ENCODE results near the gene CCDC188. TPM values are rescaled to one million over a fixed set of nuclear protein-coding genes. Genes with fewer than 3 reads are reported as not detected.

The CCDC188 gene
- total RNA-seq = 9.4 and 11.1 TPM in 2 replicates

GRCh38 chr22:20150381-20151275, at the start of gene CCDC188:
CCDC188 (minus strand) TSS chr22:20151055; CDS start chr22:20150986, 69 bp downstream.
- DNase-seq = no peak

DNA sequence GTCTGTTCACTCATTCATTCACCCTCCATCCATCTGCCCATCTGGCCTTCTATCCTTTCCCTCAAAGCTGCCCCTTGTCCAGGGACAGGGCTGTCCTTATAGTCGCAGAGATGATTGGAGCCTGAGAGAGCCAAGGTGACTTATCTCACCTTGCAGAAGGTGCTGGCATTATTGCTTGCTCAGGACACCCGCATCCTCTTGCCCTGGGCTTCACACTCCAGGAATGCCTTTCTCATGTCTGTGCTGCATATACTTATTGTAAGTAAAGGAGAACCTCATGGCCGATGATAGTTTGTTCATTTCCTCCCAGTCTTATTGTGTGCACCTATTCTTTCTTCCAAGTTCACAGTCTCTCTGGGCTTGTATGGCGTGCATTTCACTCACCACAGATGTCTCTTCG, 49.1 kb upstream of the CCDC188 start:
- no peak for DNase-seq

- no peak for DNase-seq
These were observed 48.6 kb upstream of the CCDC188 start for GRCh38 chr22:20199413-20199842.

DNA sequence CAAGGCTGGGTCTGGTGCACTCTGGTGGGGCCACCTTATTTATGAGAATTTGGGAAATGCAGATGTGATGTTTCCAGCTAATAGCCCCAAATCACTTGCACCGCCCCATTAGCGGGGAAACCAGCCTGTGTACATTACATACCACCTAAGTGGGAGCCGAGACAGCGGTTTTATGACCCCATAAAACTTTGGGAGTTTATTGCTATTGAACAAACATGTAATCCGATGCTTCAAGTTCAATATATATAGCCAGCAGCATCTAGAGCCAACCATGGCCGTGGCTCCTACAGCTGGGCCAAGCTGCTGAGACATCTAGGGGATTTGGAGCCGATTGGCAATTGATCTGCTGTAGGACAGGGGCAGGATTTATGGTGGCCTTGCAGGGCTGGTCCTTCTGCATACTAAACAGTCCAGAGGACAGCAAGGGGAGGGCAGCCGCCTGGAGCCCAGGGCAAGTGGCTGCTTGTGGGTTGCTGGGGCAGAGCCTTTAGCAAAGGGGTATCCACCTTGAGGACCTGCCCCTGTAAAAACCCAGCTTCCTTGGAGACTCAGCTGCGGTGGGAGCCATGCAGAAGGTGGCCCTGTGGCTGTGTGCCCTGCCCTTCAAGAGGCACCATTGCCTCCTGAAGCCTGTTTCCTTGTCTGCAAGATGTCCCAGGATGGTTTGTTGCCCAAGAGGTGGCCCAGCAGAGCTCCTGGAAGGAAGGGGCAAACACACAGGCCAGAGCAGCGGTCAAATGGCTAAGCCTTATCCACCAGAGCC, 47.9 kb upstream of the CCDC188 start:
- no peak for DNase-seq

DNA sequence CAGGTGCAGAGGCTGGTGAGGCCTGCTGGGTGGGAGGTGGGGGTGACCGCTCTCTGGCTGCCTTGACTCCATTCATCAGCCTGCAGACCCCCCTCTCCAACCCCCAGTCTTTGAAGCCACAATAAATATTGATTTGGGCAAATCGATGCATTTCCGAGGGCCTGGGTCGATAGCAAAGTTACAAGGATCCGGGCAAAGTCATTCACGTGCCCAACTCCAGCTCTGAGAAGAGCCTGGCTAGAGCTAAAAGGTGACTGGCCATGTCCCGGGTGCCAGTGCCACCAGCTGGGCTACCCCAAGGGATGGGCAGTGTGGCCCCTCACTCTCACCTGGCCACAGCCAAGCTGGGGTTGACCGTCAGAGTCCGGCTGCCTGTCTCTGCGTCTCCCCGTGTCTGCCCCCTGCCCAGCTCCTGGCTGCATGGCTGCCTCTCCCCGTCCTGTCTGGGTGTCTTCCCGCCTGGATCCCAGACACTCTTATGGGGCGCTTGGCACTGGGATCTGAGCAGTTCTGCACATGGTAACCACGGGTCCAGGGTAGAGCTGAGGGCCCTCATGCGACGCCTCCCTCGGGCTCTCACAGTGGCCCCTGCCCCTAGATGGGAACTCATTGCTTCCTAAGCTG, 46.7 kb upstream of the CCDC188 start:
- DNase-seq = no peak

- DNase-seq = no peak
These were observed 45.4 kb upstream of the CCDC188 start for GRCh38 chr22:20196094-20196842.

DNA sequence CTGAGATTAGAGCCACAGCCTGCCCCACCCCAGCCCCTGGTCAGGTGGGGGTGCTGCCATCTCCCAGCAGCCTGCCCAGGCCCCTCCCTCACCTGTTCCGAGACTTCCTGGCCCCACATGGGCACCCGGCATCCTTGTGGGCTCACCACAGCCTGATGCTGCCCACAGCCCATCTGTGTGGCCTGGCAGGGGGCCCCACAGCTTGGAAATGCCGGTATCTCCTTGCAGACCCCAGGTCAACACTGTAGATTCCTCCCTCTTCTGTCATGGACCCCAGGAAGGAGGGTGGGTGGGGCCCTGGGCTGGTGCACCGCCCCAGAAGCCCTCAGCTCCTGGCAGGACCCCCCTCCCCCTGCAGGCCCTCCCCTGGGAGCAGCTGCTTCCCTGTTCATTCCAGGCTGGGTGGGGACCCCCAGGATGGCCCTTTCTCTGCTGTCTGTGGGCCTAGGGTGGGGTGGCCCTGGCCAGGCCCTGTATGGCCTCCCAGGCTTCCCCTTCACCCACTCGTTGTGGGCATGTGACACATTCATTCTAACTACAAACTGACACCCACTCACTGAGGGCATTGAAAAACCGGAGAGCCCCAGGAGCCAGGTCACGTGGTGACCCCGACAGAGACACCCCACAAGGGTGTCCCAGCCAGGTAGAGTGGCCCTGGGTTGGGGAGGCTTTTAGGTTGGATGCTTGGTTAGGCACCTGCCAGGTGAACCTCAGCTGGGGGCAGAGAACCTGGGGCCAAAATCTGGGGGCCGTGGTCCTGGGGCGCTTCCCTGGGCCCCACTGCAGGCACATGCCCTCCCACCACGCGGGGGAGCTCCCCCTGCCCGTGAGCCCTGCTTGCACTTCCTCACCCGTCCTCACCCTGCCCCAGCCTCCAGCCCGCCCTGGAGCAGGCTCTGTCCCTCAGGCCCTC, 44.1 kb upstream of the CCDC188 start:
- DNase-seq = no peak

GRCh38 chr22:20193761-20194494, 43.1 kb upstream of the CCDC188 start:
- DNase-seq = no peak

- DNase-seq = no peak
These were observed 42.3 kb upstream of the CCDC188 start for GRCh38 chr22:20192972-20193760.

DNA sequence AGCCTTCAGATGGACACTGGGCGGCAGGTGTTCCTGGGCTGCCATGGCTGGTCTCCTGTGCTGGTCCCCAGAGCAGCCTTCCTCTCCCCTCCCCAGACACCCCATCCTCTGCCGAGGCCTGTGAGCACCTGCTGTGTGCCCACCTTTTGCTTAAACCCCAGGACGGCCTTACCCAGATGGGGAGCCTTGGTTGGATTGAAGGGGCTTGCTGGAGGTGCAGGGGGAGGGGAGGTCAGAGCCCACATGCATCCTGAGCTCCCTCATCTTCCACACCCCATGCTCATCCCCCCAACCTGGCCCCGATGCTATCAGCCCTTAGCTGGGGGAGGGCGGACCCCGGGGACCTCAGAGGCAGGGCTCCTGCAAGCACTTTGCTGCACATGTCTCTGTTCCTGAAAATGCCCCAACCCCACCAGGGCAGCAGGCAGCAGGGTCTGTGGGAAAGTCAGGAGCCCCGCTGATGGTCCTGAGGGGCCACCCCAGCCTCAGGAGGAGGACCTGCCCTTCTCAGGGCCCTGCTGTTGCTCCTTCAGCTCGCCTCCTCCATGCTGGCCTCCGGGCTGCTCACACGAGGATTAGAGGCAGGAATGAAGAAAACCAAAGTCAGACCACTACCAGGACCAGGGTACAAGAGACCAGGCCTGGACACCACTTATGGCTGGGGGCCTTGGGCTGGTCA, 41.6 kb upstream of the CCDC188 start:
- DNase-seq = no peak

GRCh38 chr22:20191803-20192202, 40.9 kb upstream of the CCDC188 start:
- no peak for DNase-seq

- DNase-seq = no peak
These were observed 40.2 kb upstream of the CCDC188 start for GRCh38 chr22:20191000-20191515.

- no peak for DNase-seq
These were observed 37.7 kb upstream of the CCDC188 start for GRCh38 chr22:20188567-20188877.

DNA sequence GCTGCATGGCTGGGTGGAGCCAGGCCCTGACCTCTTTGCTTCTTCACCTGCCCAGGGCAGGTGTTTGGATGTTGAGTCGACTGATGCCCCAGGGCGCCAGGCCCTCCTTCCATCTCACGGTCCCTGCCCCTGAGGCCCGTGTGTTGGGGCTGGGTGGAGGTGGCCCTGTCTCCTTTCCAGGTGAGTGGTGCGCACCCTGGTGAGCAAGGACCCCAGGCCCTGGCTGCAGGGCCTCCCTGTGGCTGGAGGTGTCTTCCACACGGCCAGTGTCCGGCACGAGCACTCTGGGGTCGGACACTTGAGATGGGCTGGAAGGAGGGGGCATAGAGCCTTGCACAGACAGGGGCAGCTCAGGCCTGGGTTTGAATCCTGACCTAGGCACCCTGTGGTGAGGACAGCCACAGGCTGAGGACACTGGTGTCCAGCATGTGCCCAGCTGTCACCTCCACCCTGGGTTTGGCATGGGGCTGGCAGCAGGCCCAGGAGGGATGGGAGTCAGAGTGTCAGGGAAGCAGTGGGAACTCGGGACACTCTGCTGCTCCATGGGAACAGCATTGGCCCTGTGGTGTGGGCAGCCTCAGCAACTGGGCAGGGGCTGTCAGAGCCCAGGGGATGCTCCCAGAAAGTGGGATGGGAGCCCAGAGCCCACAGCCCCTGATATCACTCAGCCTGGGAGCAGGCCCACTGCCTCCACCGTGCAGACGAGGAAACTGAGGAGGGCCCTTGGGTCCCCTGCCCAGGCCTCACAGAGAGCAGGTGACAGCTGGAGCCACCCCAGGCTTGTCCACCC, 37.1 kb upstream of the CCDC188 start:
- DNase-seq = no peak

DNA sequence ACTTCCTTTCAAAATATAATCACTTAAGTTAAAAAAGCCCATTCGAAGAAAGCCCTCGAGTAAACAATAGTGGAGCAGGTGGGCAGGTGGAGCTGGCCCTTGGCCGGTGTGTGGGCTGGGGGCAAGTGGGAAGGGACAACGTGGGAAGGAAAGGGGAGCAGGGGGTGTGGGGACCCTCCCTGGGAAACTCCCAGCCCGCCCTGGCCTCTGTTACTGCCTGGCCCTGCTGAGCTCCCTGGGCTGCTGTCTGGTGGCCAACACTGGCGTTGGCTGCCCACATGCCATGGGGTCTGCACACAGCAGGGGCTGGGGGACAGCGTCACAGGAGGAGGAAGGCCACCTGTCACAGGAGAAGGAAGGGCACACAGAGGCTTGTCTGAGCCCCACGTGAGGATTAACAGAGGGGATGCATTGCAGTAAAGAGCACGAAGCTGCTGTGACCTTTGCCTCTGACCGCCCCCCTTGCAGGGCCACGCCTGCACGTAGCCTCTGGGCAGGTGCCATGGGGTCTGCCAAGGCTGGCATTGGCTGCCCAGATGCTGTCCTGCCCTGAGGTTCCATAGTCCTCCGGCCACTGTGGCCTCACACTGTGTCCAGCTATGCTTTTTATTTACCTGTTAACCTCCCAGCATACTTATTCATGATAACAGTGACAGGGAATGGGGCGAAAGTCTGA, 36.2 kb upstream of the CCDC188 start:
- no peak for DNase-seq

GRCh38 chr22:20186183-20186870, 35.5 kb upstream of the CCDC188 start:
- peak; percentile 28 for DNase-seq

DNA sequence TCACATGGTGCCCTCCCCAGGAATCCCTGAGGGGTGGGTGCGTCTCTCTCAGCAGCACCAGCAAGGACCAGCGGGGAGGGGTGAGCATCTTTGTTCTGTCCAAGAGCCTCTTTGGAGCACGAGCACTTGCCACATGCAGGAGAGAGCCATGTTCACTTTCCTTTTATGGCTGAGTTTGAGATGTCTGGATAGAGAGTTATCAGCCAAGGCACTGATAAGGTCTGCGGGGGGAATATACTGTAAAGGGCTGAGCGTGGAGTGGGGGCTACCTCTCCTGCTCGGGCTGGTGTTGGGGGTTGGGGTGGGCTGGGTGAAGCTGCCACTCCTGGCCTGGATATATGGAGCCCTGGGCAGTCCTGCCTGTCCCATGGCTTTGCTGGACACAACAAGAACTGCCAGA, 34.9 kb upstream of the CCDC188 start:
- no peak for DNase-seq

Measured in dermis blood vessel endothelial cell (primary cell).